SW480 (cell line): ENCODE measurements around the gene CSK.
A peak's percentile ranks its signal among the peaks of the same experiment; 100 is the strongest.
"Not testable (repeated sequence)": the region's sequence is repeated elsewhere in the genome, so short reads cannot be mapped to it uniquely, and the experiment has no call there.

ENCODE experiments used
- DNase-seq: peaks from one replicate; pipeline ENCODE4 v3.0.0-alpha.2; 2016; ENCODE audit warnings: low spot score

Gene CSK

GRCh38 chr15:74770211-74770903 is 11.5 kb upstream of the CSK start:
- DNase-seq, result no peak

- DNase-seq, result no peak
Observed at GRCh38 chr15:74773329-74773728, 8.6 kb upstream of the CSK start.

- DNase-seq, result no peak
Observed at GRCh38 chr15:74773731-74774252, 8.1 kb upstream of the CSK start.

GRCh38 chr15:74775132-74775562 is 6.7 kb upstream of the CSK start:
- DNase-seq, result no peak

- DNase-seq, result no peak
Observed at GRCh38 chr15:74775894-74776293, 6.0 kb upstream of the CSK start.

GRCh38 chr15:74776821-74777768 is 4.8 kb upstream of the CSK start:
- DNase-seq, result no peak

GRCh38 chr15:74777769-74778598 is 3.9 kb upstream of the CSK start:
- DNase-seq, result no peak

GRCh38 chr15:74778599-74778970 is 3.3 kb upstream of the CSK start:
- DNase-seq, result no peak

- DNase-seq, result no peak
Observed at GRCh38 chr15:74779162-74779648, 2.7 kb upstream of the CSK start.

GRCh38 chr15:74780523-74781430 is 1.1 kb upstream of the CSK start:
- no peak for DNase-seq

- DNase-seq, result no peak
Observed at GRCh38 chr15:74782259-74783071, 585 bp downstream of the CSK start.

- DNase-seq, result peak; percentile 53
Observed at GRCh38 chr15:74783072-74783807, 1.4 kb downstream of the CSK start.

- no peak for DNase-seq
Observed at GRCh38 chr15:74783808-74784175, 1.9 kb downstream of the CSK start.

GRCh38 chr15:74784426-74785193 is 2.7 kb downstream of the CSK start:
- DNase-seq, result no peak

- no peak for DNase-seq
Observed at GRCh38 chr15:74785194-74786032, 3.5 kb downstream of the CSK start.

GRCh38 chr15:74786081-74786480 is 4.2 kb downstream of the CSK start:
- not testable (repeated sequence) for DNase-seq

GRCh38 chr15:74786551-74787165 is 4.8 kb downstream of the CSK start:
- no peak for DNase-seq
